H1 (cell line): ENCODE data around the gene RBM5. TPM values are rescaled to one million over a fixed set of nuclear protein-coding genes. Genes with fewer than 3 reads are reported as not detected.
A peak's percentile ranks its signal among the peaks of the same experiment; 100 is the strongest.

Source experiments
- CTCF ChIA-PET: fragments of 300-600 bp; sonication (Branson Sonifier 250); formaldehyde crosslinking; loops from one replicate; lab custom pipeline; 2021; ENCODE audit not compliant: partially characterized antibody; lab: Charles Lee
- POLR2A ChIA-PET: fragments of 300-600 bp; sonication (Branson Sonifier 250); formaldehyde crosslinking; loops from one replicate; lab custom pipeline; 2021; ENCODE audit warnings: inconsistent platforms; ENCODE audit not compliant: partially characterized antibody; lab: Charles Lee
- DNase-seq, 2 experiments: peaks; one replicate each; pipeline versions ENCODE4 v3.0.0 to v3.0.0-alpha.2; 2010 to 2022; ENCODE audit warnings: low spot score in 2 of 2, low read depth in 1 of 2, mixed read lengths in 1 of 2
- FAIRE-seq: peaks from 2 replicates; lab custom pipeline; 2011; peaks lifted over from hg19 to GRCh38; lab: Jason Lieb, UNC
- H2AFZ ChIP-seq: 2 replicates; pipeline ENCODE4 v1.8.1; 2012; ENCODE audit warnings: low read length, inconsistent platforms
- H2AK5ac ChIP-seq: 2 replicates; pipeline ENCODE4 v1.6.1; 2013; ENCODE audit warnings: low read depth, low read length
- H2BK120ac ChIP-seq: replicated peaks from 2 replicates; pipeline ENCODE3; 2013; ENCODE audit warnings: low read depth, low read length, inconsistent platforms
- H2BK12ac ChIP-seq: 2 replicates; pipeline ENCODE4 v1.6.1; 2013; ENCODE audit warnings: low read depth, low read length
- H2BK15ac ChIP-seq: 2 replicates; pipeline ENCODE4 v1.6.1; 2013; ENCODE audit warnings: low read length
- H2BK20ac ChIP-seq: 2 replicates; pipeline ENCODE4 v1.6.1; 2013; ENCODE audit warnings: low read length
- H2BK5ac ChIP-seq: 2 replicates; pipeline ENCODE4 v1.6.1; 2013; ENCODE audit warnings: low read depth, low read length
- H3K14ac ChIP-seq: 2 replicates; pipeline ENCODE4 v1.6.1; 2013; ENCODE audit warnings: inconsistent platforms; ENCODE audit not compliant: insufficient read length
- H3K18ac ChIP-seq: 2 replicates; pipeline ENCODE4 v1.6.1; 2013; ENCODE audit warnings: low read length; ENCODE audit errors: extremely low read depth
- H3K23ac ChIP-seq: 2 replicates; pipeline ENCODE4 v1.6.1; 2013; ENCODE audit warnings: inconsistent platforms; ENCODE audit not compliant: insufficient read length
- H3K23me2 ChIP-seq: 2 replicates; pipeline ENCODE4 v1.6.1; 2013; ENCODE audit warnings: low read depth, low read length
- H3K27ac ChIP-seq: 2 replicates; pipeline ENCODE4 v1.6.1; 2011; ENCODE audit warnings: low read depth, low read length, inconsistent platforms
- H3K27me3 ChIP-seq, 4 experiments: replicated peaks in 1 of 4; 1 replicate in 1 of 4; 2 replicates in 3 of 4; pipeline versions ENCODE4 v1.6.1 to v1.8.1; 2011 to 2013; ENCODE audit warnings: low read length in 3 of 4, mild to moderate bottlenecking in 3 of 4, inconsistent platforms in 2 of 4, mixed read lengths in 2 of 4, moderate library complexity in 1 of 4; ENCODE audit not compliant: control insufficient read depth in 3 of 4, insufficient read depth in 3 of 4; ENCODE audit errors: extremely low read depth in 1 of 4
- H3K36me3 ChIP-seq, 4 experiments: 2 replicates each; pipeline versions ENCODE4 v1.6.1 to v1.8.1; 2011 to 2013; ENCODE audit warnings: mild to moderate bottlenecking in 4 of 4, low read length in 3 of 4, moderate library complexity in 2 of 4, control low read depth in 1 of 4, inconsistent platforms in 1 of 4; ENCODE audit not compliant: insufficient read depth in 4 of 4, control insufficient read depth in 2 of 4
- H3K4ac ChIP-seq: replicated peaks from 2 replicates; pipeline ENCODE3; 2013; ENCODE audit warnings: low read length, low read depth, mixed read lengths, inconsistent platforms; ENCODE audit not compliant: insufficient read length
- H3K4me1 ChIP-seq, 4 experiments: replicated peaks in 1 of 4; 1 replicate in 1 of 4; 2 replicates in 3 of 4; pipeline versions ENCODE4 v1.6.1 to v1.8.1; 2011 to 2013; ENCODE audit warnings: low read length in 3 of 4, inconsistent platforms in 2 of 4, mixed read lengths in 1 of 4; ENCODE audit not compliant: insufficient read depth in 4 of 4, control insufficient read depth in 3 of 4
- H3K4me2 ChIP-seq, 2 experiments: 2 replicates each; pipeline versions ENCODE4 v1.6.1 to v1.8.1; 2011 to 2013; ENCODE audit warnings: low read depth in 2 of 2, low read length in 2 of 2, control low read depth in 1 of 2, inconsistent platforms in 1 of 2, mild to moderate bottlenecking in 1 of 2; ENCODE audit not compliant: insufficient read depth in 1 of 2
- H3K4me3 ChIP-seq, 4 experiments: fragments of 200-600, 300-600 bp in 1 of 4; sonication (generic), shearing (Covaris generic), sonication (Bioruptor Twin) in 1 of 4; 2 replicates each; pipeline versions ENCODE4 v1.5.1 to v1.8.1; 2011 to 2016; ENCODE audit warnings: low read length in 4 of 4, low read depth in 3 of 4, control low read depth in 2 of 4, inconsistent platforms in 2 of 4, mild to moderate bottlenecking in 2 of 4, mixed read lengths in 1 of 4, moderate library complexity in 1 of 4; ENCODE audit not compliant: insufficient read depth in 2 of 4; ENCODE audit errors: extremely low read depth in 1 of 4
- H3K56ac ChIP-seq: replicated peaks from 2 replicates; pipeline ENCODE3; 2013; ENCODE audit warnings: low read depth, mild to moderate bottlenecking, mixed read lengths, low read length, inconsistent platforms; ENCODE audit not compliant: insufficient read length
- H3K79me1 ChIP-seq: 2 replicates; pipeline ENCODE4 v1.6.1; 2013; ENCODE audit warnings: low read depth, low read length, control low read depth
- H3K79me2 ChIP-seq, 2 experiments: 2 replicates each; pipeline versions ENCODE4 v1.6.1 to v1.8.1; 2012 to 2013; ENCODE audit warnings: low read length in 2 of 2, mild to moderate bottlenecking in 2 of 2, inconsistent platforms in 1 of 2; ENCODE audit not compliant: insufficient read depth in 2 of 2, control insufficient read depth in 1 of 2
- H3K9ac ChIP-seq, 4 experiments: replicated peaks in 1 of 4; 1 replicate in 1 of 4; 2 replicates in 3 of 4; pipeline versions ENCODE4 v1.6.1 to v1.8.1; 2011 to 2013; ENCODE audit warnings: low read depth in 3 of 4, low read length in 3 of 4, control low read depth in 2 of 4, mild to moderate bottlenecking in 2 of 4, moderate library complexity in 2 of 4, inconsistent platforms in 1 of 4; ENCODE audit errors: extremely low read depth in 1 of 4
- H3K9me3 ChIP-seq, 2 experiments: 2 replicates each; pipeline versions ENCODE4 v1.6.1 to v1.8.1; 2012 to 2013; ENCODE audit warnings: mild to moderate bottlenecking in 2 of 2, moderate library complexity in 2 of 2, control low read depth in 1 of 2, inconsistent platforms in 1 of 2, low read depth in 1 of 2, low read length in 1 of 2, mixed read lengths in 1 of 2; ENCODE audit not compliant: insufficient read depth in 2 of 2
- H4K20me1 ChIP-seq, 2 experiments: replicated peaks in 1 of 2; 2 replicates each; pipeline versions ENCODE3 to v1.8.1; 2011 to 2013; ENCODE audit warnings: inconsistent platforms in 2 of 2, low read length in 2 of 2, mild to moderate bottlenecking in 1 of 2; ENCODE audit not compliant: insufficient read depth in 2 of 2, control insufficient read depth in 1 of 2
- H4K5ac ChIP-seq: 2 replicates; pipeline ENCODE4 v1.6.1; 2013; ENCODE audit warnings: low read length, low read depth, mixed read lengths, inconsistent platforms; ENCODE audit not compliant: insufficient read length
- H4K8ac ChIP-seq: 2 replicates; pipeline ENCODE4 v1.8.0; 2013; ENCODE audit warnings: mild to moderate bottlenecking, moderate library complexity, low read length, inconsistent platforms; ENCODE audit not compliant: insufficient read depth; ENCODE audit errors: extremely low read depth
- H4K91ac ChIP-seq: replicated peaks from 2 replicates; pipeline ENCODE3; 2013; ENCODE audit warnings: low read length, mixed read lengths, inconsistent platforms; ENCODE audit not compliant: insufficient read length
- MAFK ChIP-seq: IDR thresholded peaks from 2 replicates; pipeline ENCODE4 v1.6.1; 2012; ENCODE audit warnings: low read depth, mild to moderate bottlenecking, improper control_type of control experiment, low read length
- POLR2AphosphoS5 ChIP-seq: IDR thresholded peaks from 2 replicates; pipeline ENCODE4 v1.6.1; 2011; ENCODE audit warnings: low read depth, low read length
- polyA plus RNA-seq, 7 experiments: library from polyadenylated mRNA; depleted of rRNA in 3 of 7; stranded (reverse) in 5 of 7; unstranded in 2 of 7; fragments of >200 nt in 5 of 7; fragments of 200-250 nt in 2 of 7; gene quantifications; 1 replicate in 5 of 7; 2 replicates in 1 of 7; 4 replicates in 1 of 7; pipeline versions ENCODE4 v1.2.1 to v1.2.3, GENCODE V29; 2011 to 2013; ENCODE audit warnings: missing spikeins in 2 of 7, mixed read lengths in 2 of 7
- total RNA-seq: library from RNA; stranded (reverse); fragmentation: NEBNext Ultra II Directional; extraction: Animal tissue kit (Norgen Biotek cat#: 25700); gene quantifications from 2 replicates; pipeline ENCODE4 v1.2.1, GENCODE V29; 2021

The RBM5 gene
- total and polyA plus RNA-seq, 2 of the 8 experiments (the other 6 are each of a cell fraction or from before 2014, with no cell fraction given) = 82.7 to 144 TPM

DNA sequence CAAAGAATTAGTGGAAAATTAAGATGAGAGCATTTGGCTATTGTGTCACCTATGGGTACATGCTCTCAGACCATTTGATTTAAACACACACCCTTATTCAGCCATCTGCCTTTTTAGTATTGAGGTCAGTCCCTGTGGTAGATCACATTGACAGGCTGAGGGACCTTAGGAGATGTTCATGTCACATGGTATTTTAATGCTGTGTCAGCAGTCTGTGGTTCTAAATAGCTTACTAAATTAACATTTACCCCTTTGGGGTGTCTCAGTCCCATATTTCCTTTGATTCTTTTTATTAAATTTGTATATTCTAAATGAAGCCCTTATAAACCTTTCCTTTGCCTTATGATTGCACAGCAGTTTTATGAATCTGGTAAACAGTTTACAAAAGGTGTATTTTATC lies 2.3 kb downstream of the RBM5 start:
- Histone ChIP-seq H3K9ac (no peak overlapping the region), H2BK5ac (no peak overlapping the region), H3K79me2 (peaks cover 0 to 21% of the 10 kb centered on the region in 2 experiments; a peak in 3 of 4 replicates), H2AK5ac (no peak overlapping the region), H3K56ac (no peak overlapping the region), H3K14ac (no peak overlapping the region), H2BK120ac (no peak overlapping the region), H3K79me1 (no peaks in the 10 kb centered on the region; the same call in 1 of the 2 replicates), H3K4ac (no peak overlapping the region), H3K4me1 (peaks cover 0 to 3% (median 0%) of the 10 kb centered on the region in 4 experiments; a peak in 1 of 7 replicates), H4K20me1 (peaks cover 0 to 8% of the 10 kb centered on the region in 2 experiments), H3K36me3 (peaks cover 25 to 60% (median 47%) of the 10 kb centered on the region in 4 experiments), H3K4me3 (no peak overlapping the region), H3K4me2 (no peak overlapping the region), H4K91ac (no peak overlapping the region), H2BK12ac (no peak overlapping the region), H3K9me3 (0 out of 4 replicates have a peak, but pooled peaks cover 0 to 6% of the 10 kb centered on the region in 2 experiments), H3K23ac (no peak overlapping the region), H3K18ac (no peak overlapping the region), H4K8ac (no peak overlapping the region), H2BK15ac (no peak overlapping the region), H3K27me3 (no peaks in the 10 kb centered on the region), H3K23me2 (no peaks in the 10 kb centered on the region), H2AFZ (no peak overlapping the region), H3K27ac (no peak overlapping the region), H4K5ac (no peak overlapping the region), H2BK20ac (no peak overlapping the region)
- ChIA-PET POLR2A (interaction anchor here (0.8 to 1.4 kb wide), 4 partner anchors 9 to 26 kb away, joined by 3 to 4 read pairs (median 3); no protein-coding TSS in a partner anchor), CTCF (interaction anchor here (0.6 to 1.8 kb wide), 3 partner anchors 58 to 101 kb away, joined by 3 to 5 read pairs (median 4); no protein-coding TSS in a partner anchor)
- FAIRE-seq (no peak), DNase-seq (no peak)
- TF ChIP-seq POLR2AphosphoS5 = no peak
- TF ChIP-seq MAFK = peak; percentile 90
